HepG2 (cell line): Measurements from ENCODE around the gene HOXC11. TPM values are rescaled to one million over a fixed set of nuclear protein-coding genes. Genes with fewer than 3 reads are reported as not detected.
A peak's percentile ranks its signal among the peaks of the same experiment; 100 is the strongest.

ENCODE experiments used
- BCL3 ChIP-seq: sonication (generic); formaldehyde crosslinking; IDR thresholded peaks from 2 replicates; pipeline ENCODE4 v1.5.1; 2020; ENCODE audit warnings: mild to moderate bottlenecking, missing genetic modification reagents, moderate library complexity
- E2F1 ChIP-seq: sonication (generic); formaldehyde crosslinking; IDR thresholded peaks from 2 replicates; pipeline ENCODE4 v1.5.0; 2020; ENCODE audit warnings: missing genetic modification reagents
- ELF1 ChIP-seq: sonication (generic); formaldehyde crosslinking; IDR thresholded peaks from 2 replicates; pipeline ENCODE4 v1.4.0; 2020; ENCODE audit warnings: missing genetic modification reagents
- HNRNPL ChIP-seq: fragments of 200-400 bp; formaldehyde crosslinking; IDR thresholded peaks from 2 replicates; pipeline ENCODE4 v1.6.1; 2017; ENCODE audit warnings: mild to moderate bottlenecking, low read depth, low read length
- IKZF5 ChIP-seq: IDR thresholded peaks from 2 replicates; pipeline ENCODE4 v1.6.1; 2018; ENCODE audit warnings: missing genetic modification reagents, mild to moderate bottlenecking, missing compliant biosample characterization
- MTA1 ChIP-seq: sonication (generic); formaldehyde crosslinking; IDR thresholded peaks from 2 replicates; pipeline ENCODE4 v1.4.0; 2020; ENCODE audit warnings: missing genetic modification reagents, mild to moderate bottlenecking, borderline replicate concordance
- SALL2 ChIP-seq: sonication (generic); formaldehyde crosslinking; IDR thresholded peaks from 2 replicates; pipeline ENCODE4 v1.8.1; 2023; ENCODE audit warnings: mild to moderate bottlenecking, missing genetic modification reagents, inconsistent platforms
- TSC22D2 ChIP-seq: sonication (generic); formaldehyde crosslinking; IDR thresholded peaks from 2 replicates; pipeline ENCODE4 v1.5.1; 2020; ENCODE audit warnings: missing genetic modification reagents, mild to moderate bottlenecking, borderline replicate concordance
- ZMYM3 ChIP-seq: sonication (generic); formaldehyde crosslinking; IDR thresholded peaks from 2 replicates; pipeline ENCODE4 v1.5.1; 2020; ENCODE audit warnings: mild to moderate bottlenecking, missing genetic modification reagents
- ZNF142 ChIP-seq: sonication (generic); formaldehyde crosslinking; IDR thresholded peaks from 2 replicates; pipeline ENCODE4 v1.4.0; 2020; ENCODE audit warnings: missing genetic modification reagents
- ZNF33B ChIP-seq: sonication (generic); formaldehyde crosslinking; IDR thresholded peaks from 2 replicates; pipeline ENCODE4 v1.5.1; 2020; ENCODE audit warnings: mild to moderate bottlenecking, missing genetic modification reagents
- ZNF543 ChIP-seq: sonication (generic); formaldehyde crosslinking; IDR thresholded peaks from 2 replicates; pipeline ENCODE4 v1.4.0; 2020; ENCODE audit warnings: mild to moderate bottlenecking, missing genetic modification reagents
- ZNF558 ChIP-seq: sonication (generic); formaldehyde crosslinking; IDR thresholded peaks from 2 replicates; pipeline ENCODE4 v1.9.0; 2022; ENCODE audit warnings: mild to moderate bottlenecking, missing genetic modification reagents, borderline replicate concordance
- ZNF709 ChIP-seq: sonication (generic); formaldehyde crosslinking; IDR thresholded peaks from 2 replicates; pipeline ENCODE4 v1.5.0; 2020; ENCODE audit warnings: mild to moderate bottlenecking, missing genetic modification reagents
- ZNF781 ChIP-seq: sonication (generic); formaldehyde crosslinking; IDR thresholded peaks from 2 replicates; pipeline ENCODE4 v1.5.1; 2020; ENCODE audit warnings: borderline replicate concordance, mild to moderate bottlenecking, missing genetic modification reagents; ENCODE audit errors: not compliant biosample characterization
- ZNF800 ChIP-seq: sonication (generic); formaldehyde crosslinking; IDR thresholded peaks from 2 replicates; pipeline ENCODE4 v1.4.0; 2020; ENCODE audit warnings: missing genetic modification reagents
- polyA plus RNA-seq, 8 experiments: library from polyadenylated mRNA; depleted of rRNA in 3 of 8; stranded (reverse) in 7 of 8; unstranded in 1 of 8; fragments of >200 nt; fragmentation: Illumina TruSeq in 4 of 8; extraction: Trizol in 4 of 8; gene quantifications; 2 replicates each; pipeline versions ENCODE4 v1.2.1 to v1.2.3, GENCODE V29; 2011 to 2016; ENCODE audit warnings: low read depth in 4 of 8, missing spikeins in 1 of 8, mixed read lengths in 1 of 8; ENCODE audit not compliant: insufficient read depth in 1 of 8
- total RNA-seq, 5 experiments: library from RNA; depleted of rRNA; stranded (reverse); fragments of >200 nt; fragmentation: Illumina TruSeq; extraction: Trizol; gene quantifications; 2 replicates each; pipeline ENCODE4 v1.2.3, GENCODE V29; 2016; ENCODE audit warnings: low read depth in 1 of 5

Gene HOXC11
- total and polyA plus RNA-seq, 2 of the 13 experiments (the other 11 are each of a cell fraction or from before 2014, with no cell fraction given) = not detected

- TF ChIP-seq IKZF5 (CRISPR knock-in tag) (no peak), ZNF709 (no peak; the same call in 1 of the 2 replicates), ZNF33B (no peak), ZNF543 (no peak), SALL2 (CRISPR knock-in tag) (peak; percentile 58), BCL3 (peak; percentile 37; the same call in 1 of the 2 replicates), ELF1 (CRISPR knock-in tag) (no peak), ZNF558 (CRISPR knock-in tag) (no peak), E2F1 (no peak), ZMYM3 (CRISPR knock-in tag) (no peak), MTA1 (CRISPR knock-in tag) (peak; percentile 47; the same call in 1 of the 2 replicates), TSC22D2 (CRISPR knock-in tag) (no peak), ZNF142 (CRISPR knock-in tag) (peak; percentile 25; the same call in 1 of the 2 replicates), ZNF781 (CRISPR knock-in tag) (no peak), HNRNPL (no peak), ZNF800 (CRISPR knock-in tag) (peak; percentile 48)
These were observed 27.5 kb downstream of the HOXC11 start, which contains the start of gene HOXC9 (continued) for GRCh38 chr12:54000116-54001114.
